Activated T-cell treated with anti-CD3 and anti-CD28 coated beads, Interleukin-2, amount 50 U/mL, for 4 hours (primary cell): Measurements from ENCODE around the gene NOX5. TPM values are rescaled to one million over a fixed set of nuclear protein-coding genes. Genes with fewer than 3 reads are reported as not detected.
"Not testable (repeated sequence)": the region's sequence is repeated elsewhere in the genome, so short reads cannot be mapped to it uniquely, and the experiment has no call there.

Experiments used
- ATAC-seq, 2 donors: fragments of 200-7000 bp; cut with Tn5 transposase; one replicate each; pipeline ENCODE4 v1.10.0; 2021
- DNase-seq: peaks from one replicate; pipeline ENCODE4 v3.0.0-alpha.2; 2020
- H3K27me3 Mint-ChIP-seq: one replicate; pipeline ENCODE4 v1.8.0; 2021; ENCODE audit warnings: low read depth, mixed read lengths
- H3K36me3 Mint-ChIP-seq: one replicate; pipeline ENCODE4 v1.8.0; 2022; ENCODE audit warnings: mixed read lengths; ENCODE audit not compliant: insufficient read depth
- H3K4me1 Mint-ChIP-seq: one replicate; pipeline ENCODE4 v1.8.0; 2021; ENCODE audit warnings: low read depth, mixed read lengths
- H3K4me3 Mint-ChIP-seq: one replicate; pipeline ENCODE4 v1.8.0; 2021; ENCODE audit warnings: mild to moderate bottlenecking, moderate library complexity, mixed read lengths
- H3K9me3 Mint-ChIP-seq: one replicate; pipeline ENCODE4 v1.8.0; 2021; ENCODE audit warnings: mixed read lengths
- total RNA-seq, 3 donors: library from RNA; stranded (reverse); gene quantifications; one replicate each; pipeline ENCODE4 v1.2.1, GENCODE V29; 2021

NOX5 gene
- total RNA-seq, 3 donors from 2014 or later: not detected

- peaks cover 4% of the 10 kb centered on the region for H3K9me3 Mint-ChIP-seq
- H3K4me1 Mint-ChIP-seq: no peaks in the 10 kb centered on the region
- H3K27me3 Mint-ChIP-seq: peaks cover 18% of the 10 kb centered on the region
- H3K4me3 Mint-ChIP-seq: no peak overlapping the region
- DNase-seq: no peak
- ATAC-seq: no peak
- no peaks in the 10 kb centered on the region for H3K36me3 Mint-ChIP-seq
Measured at GRCh38 chr15:69067296-69067695, 52.8 kb downstream of the NOX5 start.

DNA sequence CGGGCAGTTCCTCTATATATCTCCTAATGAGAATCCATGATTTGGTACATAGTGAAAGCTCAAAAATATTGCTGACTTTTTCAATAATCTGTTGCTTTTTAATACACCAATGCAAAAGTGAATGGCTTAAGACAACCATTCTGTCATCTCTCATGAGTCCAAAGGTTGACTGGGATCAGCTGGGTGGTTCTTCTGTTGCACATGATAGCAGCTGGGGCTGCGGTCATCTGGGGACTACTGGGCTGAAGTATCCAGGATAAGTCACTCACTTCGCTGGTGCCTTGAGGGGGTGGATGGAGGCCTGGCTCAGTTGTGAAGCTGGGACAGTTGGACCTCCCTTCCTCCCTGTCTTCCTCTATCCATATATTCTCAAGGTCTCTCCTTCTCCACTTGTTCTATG lies 53.7 kb downstream of the NOX5 start:
- no peak overlapping the region for H3K4me3 Mint-ChIP-seq
- H3K9me3 Mint-ChIP-seq: peaks cover 4% of the 10 kb centered on the region
- no peak for DNase-seq
- ATAC-seq: no peak
- no peaks in the 10 kb centered on the region for H3K4me1 Mint-ChIP-seq
- H3K27me3 Mint-ChIP-seq: peaks cover 19% of the 10 kb centered on the region
- no peaks in the 10 kb centered on the region for H3K36me3 Mint-ChIP-seq

GRCh38 chr15:69069290-69069689 lies 54.8 kb downstream of the NOX5 start:
- H3K4me3 Mint-ChIP-seq, ATAC-seq, H3K4me1 Mint-ChIP-seq, H3K36me3 Mint-ChIP-seq, DNase-seq, H3K9me3 Mint-ChIP-seq: not testable (repeated sequence)
- H3K27me3 Mint-ChIP-seq: peaks cover 29% of the 10 kb centered on the region

GRCh38 chr15:69069996-69070395 lies 55.5 kb downstream of the NOX5 start:
- Mint-ChIP-seq H3K9me3 (peaks cover 4% of the 10 kb centered on the region), H3K4me3 (no peak overlapping the region), H3K36me3 (no peaks in the 10 kb centered on the region), H3K27me3 (peaks cover 36% of the 10 kb centered on the region), H3K4me1 (peaks cover 10% of the 10 kb centered on the region)
- no peak for ATAC-seq
- DNase-seq: no peak

DNA sequence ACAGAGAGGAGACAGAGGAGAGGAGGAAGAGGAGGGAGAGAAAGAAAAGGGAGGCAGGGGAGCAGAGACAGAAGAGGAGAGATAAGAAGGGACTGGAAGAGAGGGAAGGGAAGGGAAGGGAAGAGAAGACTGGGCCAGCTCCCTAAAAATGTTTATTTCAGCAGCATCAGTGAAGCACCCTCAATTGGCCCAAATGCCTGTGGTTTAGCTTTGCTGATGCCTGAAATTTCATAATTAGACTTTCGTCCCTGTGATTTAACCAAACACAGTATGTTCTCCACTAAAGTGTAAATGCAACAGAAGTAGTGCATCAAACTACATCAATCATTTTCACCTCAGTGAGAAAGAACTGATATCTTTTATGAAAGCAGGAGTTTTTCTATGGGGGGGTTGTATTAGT lies 55.9 kb downstream of the NOX5 start:
- DNase-seq (no peak), ATAC-seq (no peak)
- Mint-ChIP-seq H3K9me3 (peaks cover 4% of the 10 kb centered on the region), H3K4me1 (peaks cover 11% of the 10 kb centered on the region), H3K27me3 (peaks cover 40% of the 10 kb centered on the region), H3K36me3 (no peaks in the 10 kb centered on the region), H3K4me3 (no peak overlapping the region)

DNA sequence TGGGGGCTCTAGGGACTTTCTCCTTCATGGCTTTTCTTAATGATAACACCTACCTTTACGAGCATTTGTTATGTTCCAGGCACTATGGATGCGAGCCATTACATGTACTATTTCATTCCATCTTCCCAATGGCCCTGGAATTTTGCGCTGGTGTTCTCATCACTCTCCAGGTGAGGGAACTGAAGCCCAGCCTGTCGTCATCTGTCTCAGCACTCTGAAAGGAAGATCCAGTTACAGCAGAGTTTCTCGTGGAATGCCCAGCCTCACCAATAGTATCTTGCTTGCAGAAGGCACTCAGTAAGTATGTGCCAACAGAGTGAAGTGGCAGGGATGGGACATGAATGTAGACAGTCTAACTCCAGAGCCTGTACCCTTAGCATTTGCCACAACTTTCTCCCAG lies 56.8 kb downstream of the NOX5 start:
- peaks cover 45% of the 10 kb centered on the region for H3K27me3 Mint-ChIP-seq
- ATAC-seq: no peak

GRCh38 chr15:69072906-69073305 lies 58.4 kb downstream of the NOX5 start:
- peaks cover 45% of the 10 kb centered on the region for H3K27me3 Mint-ChIP-seq
- no peaks in the 10 kb centered on the region for H3K36me3 Mint-ChIP-seq
- no peak overlapping the region for H3K4me3 Mint-ChIP-seq
- H3K4me1 Mint-ChIP-seq: peaks cover 11% of the 10 kb centered on the region
- peaks cover 4% of the 10 kb centered on the region for H3K9me3 Mint-ChIP-seq
- ATAC-seq (no peak), DNase-seq (no peak)

More for the DNA sequence above, 56.8 kb downstream of the NOX5 start:
- Mint-ChIP-seq H3K4me1 (peaks cover 11% of the 10 kb centered on the region), H3K36me3 (no peaks in the 10 kb centered on the region), H3K9me3 (peaks cover 4% of the 10 kb centered on the region), H3K4me3 (no peak overlapping the region)
- DNase-seq: no peak

DNA sequence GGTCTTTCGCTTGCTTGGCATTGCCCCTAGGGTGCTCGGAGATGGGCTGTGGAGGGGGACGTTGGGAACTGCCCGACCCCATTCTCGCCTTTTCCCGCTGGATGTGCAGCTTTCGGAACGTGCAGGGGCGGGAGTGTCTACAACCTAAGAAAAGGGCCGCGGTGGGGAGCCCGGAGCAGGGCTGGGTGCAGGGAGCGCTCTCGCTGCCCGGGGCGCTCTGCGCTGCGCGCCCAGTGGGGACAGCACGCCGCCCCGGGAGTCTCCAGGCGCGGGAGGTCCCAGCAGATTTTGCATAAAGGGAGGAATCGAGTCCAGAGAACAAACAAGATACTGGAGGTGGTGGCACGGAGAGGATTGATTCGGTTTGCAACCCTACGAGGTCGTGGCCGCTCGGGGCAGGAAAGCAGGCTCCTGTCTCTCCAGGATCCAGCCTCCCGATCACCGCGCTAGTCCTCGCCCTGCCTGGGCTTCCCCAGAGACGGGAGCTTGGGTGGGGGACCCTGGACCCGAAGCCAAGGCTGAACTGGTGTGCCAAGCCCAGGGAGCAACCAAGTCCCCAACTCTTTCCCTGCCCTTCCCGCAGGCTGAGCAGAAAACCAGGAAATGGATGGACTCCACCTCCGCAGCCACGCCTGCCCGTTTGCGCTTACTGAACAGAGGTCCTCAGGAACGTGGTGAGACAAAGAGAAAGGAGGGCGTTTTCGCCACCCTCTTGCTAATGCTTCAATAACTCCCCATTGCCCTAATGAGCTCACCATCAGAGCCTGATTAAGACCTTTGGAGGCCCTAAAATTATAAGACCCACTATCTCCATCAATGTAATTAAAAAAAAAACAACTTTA lies 59.7 kb downstream of the NOX5 start:
- peaks cover 40% of the 10 kb centered on the region for H3K27me3 Mint-ChIP-seq
- H3K9me3 Mint-ChIP-seq: peaks cover 4% of the 10 kb centered on the region
- DNase-seq (no peak), ATAC-seq (peak; percentile 43 to 63)
- peaks cover 11% of the 10 kb centered on the region for H3K4me1 Mint-ChIP-seq
- H3K36me3 Mint-ChIP-seq: no peaks in the 10 kb centered on the region
- no peak overlapping the region for H3K4me3 Mint-ChIP-seq

GRCh38 chr15:69074843-69075224 lies 60.3 kb downstream of the NOX5 start:
- no peak overlapping the region for H3K4me3 Mint-ChIP-seq
- DNase-seq (no peak), ATAC-seq (no peak)
- H3K9me3 Mint-ChIP-seq: peaks cover 4% of the 10 kb centered on the region
- H3K27me3 Mint-ChIP-seq: peaks cover 40% of the 10 kb centered on the region
- H3K36me3 Mint-ChIP-seq: no peaks in the 10 kb centered on the region
- H3K4me1 Mint-ChIP-seq: peaks cover 11% of the 10 kb centered on the region

GRCh38 chr15:69075440-69075839 lies 60.9 kb downstream of the NOX5 start:
- ATAC-seq: no peak
- DNase-seq: no peak
- peaks cover 4% of the 10 kb centered on the region for H3K9me3 Mint-ChIP-seq
- H3K36me3 Mint-ChIP-seq: no peaks in the 10 kb centered on the region
- H3K27me3 Mint-ChIP-seq: peaks cover 40% of the 10 kb centered on the region
- H3K4me1 Mint-ChIP-seq: peaks cover 11% of the 10 kb centered on the region
- no peak overlapping the region for H3K4me3 Mint-ChIP-seq

DNA sequence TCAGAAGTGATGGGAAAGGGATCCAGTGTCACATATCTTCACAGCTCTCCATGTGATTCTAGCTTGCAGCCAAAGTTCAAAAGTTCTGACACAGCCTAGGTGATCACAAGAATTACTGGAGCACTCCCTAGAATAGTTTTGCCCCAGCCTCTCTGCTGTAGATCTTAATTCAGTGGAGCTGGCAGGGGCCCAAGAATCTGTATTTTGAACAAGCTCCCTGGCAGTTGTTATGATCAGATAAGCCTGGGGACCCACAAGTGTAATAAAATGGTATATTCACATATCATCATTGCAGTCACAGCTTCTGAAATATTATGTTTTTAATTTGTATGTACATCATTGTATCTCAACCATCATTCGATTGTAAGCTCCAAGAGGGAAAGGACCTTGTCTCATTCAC lies 62.3 kb downstream of the NOX5 start:
- peaks cover 36% of the 10 kb centered on the region for H3K27me3 Mint-ChIP-seq
- no peak overlapping the region for H3K4me3 Mint-ChIP-seq
- peaks cover 11% of the 10 kb centered on the region for H3K4me1 Mint-ChIP-seq
- no peaks in the 10 kb centered on the region for H3K36me3 Mint-ChIP-seq
- DNase-seq (no peak), ATAC-seq (no peak)
- no peaks in the 10 kb centered on the region for H3K9me3 Mint-ChIP-seq

- no peak overlapping the region for H3K4me3 Mint-ChIP-seq
- H3K4me1 Mint-ChIP-seq: peaks cover 14% of the 10 kb centered on the region
- H3K9me3 Mint-ChIP-seq: no peaks in the 10 kb centered on the region
- H3K27me3 Mint-ChIP-seq: peaks cover 26% of the 10 kb centered on the region
- H3K36me3 Mint-ChIP-seq: no peaks in the 10 kb centered on the region
- ATAC-seq: no peak
- DNase-seq: no peak
Measured at GRCh38 chr15:69078638-69079037, 64.1 kb downstream of the NOX5 start.

DNA sequence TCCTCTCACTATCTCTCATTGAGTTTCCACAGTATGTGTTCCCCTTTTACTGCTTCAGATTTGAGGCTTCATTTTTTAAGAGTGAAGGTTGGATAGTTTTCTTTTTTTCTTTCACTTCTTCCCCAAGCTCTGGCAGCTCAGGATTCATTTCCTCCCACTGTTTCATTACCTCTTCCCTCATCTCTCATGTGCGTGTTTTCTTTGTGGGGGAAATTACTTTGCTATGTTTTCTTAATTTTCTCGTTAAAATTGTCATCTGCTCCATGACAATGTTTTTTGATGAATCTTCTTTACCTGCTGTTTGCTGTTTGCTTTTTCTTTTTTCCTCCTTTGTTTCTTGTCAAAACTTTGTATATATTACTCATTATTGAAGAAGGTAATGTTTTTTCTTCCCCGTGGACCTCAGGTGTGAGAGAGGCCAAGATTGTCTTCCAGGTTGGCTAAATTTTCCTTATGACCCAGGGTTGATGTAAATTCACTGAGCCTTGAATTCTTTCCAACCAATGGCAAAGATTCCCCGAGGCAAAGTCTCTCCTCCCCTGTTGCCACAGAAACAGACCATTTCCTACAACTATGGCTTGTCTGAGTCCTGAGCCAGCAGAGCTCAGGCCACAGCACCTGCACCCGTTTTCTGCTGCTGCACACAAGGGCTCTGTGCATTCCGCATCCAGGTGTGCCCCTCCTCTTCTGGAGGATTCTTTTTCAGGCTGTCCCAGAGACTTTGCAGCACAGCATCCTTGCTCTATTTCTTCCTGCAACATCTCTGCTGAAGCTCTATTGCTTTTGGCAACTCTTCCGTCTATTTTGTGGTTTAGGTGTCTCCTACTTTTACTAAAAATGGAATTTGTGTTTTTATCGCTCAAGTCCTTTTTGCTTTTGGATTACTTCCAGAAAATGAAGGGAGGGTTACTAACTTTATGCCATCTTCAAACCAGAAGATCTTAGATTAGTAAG lies 66.1 kb downstream of the NOX5 start:
- no peak for DNase-seq

GRCh38 chr15:69081310-69082004 lies 67.0 kb downstream of the NOX5 start:
- Mint-ChIP-seq H3K4me3 (no peak overlapping the region), H3K9me3 (no peaks in the 10 kb centered on the region), H3K36me3 (no peaks in the 10 kb centered on the region), H3K27me3 (peaks cover 9% of the 10 kb centered on the region), H3K4me1 (peaks cover 6% of the 10 kb centered on the region)
- no peak for DNase-seq
- ATAC-seq: no peak

More for the DNA sequence above, 66.1 kb downstream of the NOX5 start:
- no peak overlapping the region for H3K4me3 Mint-ChIP-seq
- H3K27me3 Mint-ChIP-seq: peaks cover 11% of the 10 kb centered on the region
- ATAC-seq: no peak
- H3K9me3 Mint-ChIP-seq: no peaks in the 10 kb centered on the region
- H3K36me3 Mint-ChIP-seq: no peaks in the 10 kb centered on the region
- H3K4me1 Mint-ChIP-seq: peaks cover 6% of the 10 kb centered on the region
